Gastrocnemius medialis (tissue), 4 donors: ENCODE data around the gene OR10H5.
"Not testable (repeated sequence)": the region's sequence is repeated elsewhere in the genome, so short reads cannot be mapped to it uniquely, and the experiment has no call there.

Experiments
- POLR2A ChIP-seq, 2 donors: fragments of 450-650 bp; IDR thresholded peaks; one replicate each; pipeline ENCODE4 v1.6.1; 2017; ENCODE audit warnings: antibody characterized with exemption in 2 of 2, mild to moderate bottlenecking in 2 of 2, moderate library complexity in 2 of 2
- TF ChIP-seq, protein P1 (sequence below), 5 experiments: fragments of 450-650 bp in 3 of 5; fragments of 200-600 bp in 2 of 5; sonication (generic) in 2 of 5; IDR thresholded peaks in 4 of 5; conservative IDR thresholded peaks in 1 of 5; 1 replicate in 4 of 5; 2 replicates in 1 of 5; pipeline ENCODE4 v1.5.1; 2016 to 2019; ENCODE audit warnings: antibody characterized with exemption in 5 of 5, mild to moderate bottlenecking in 3 of 5, moderate library complexity in 3 of 5

DNA sequence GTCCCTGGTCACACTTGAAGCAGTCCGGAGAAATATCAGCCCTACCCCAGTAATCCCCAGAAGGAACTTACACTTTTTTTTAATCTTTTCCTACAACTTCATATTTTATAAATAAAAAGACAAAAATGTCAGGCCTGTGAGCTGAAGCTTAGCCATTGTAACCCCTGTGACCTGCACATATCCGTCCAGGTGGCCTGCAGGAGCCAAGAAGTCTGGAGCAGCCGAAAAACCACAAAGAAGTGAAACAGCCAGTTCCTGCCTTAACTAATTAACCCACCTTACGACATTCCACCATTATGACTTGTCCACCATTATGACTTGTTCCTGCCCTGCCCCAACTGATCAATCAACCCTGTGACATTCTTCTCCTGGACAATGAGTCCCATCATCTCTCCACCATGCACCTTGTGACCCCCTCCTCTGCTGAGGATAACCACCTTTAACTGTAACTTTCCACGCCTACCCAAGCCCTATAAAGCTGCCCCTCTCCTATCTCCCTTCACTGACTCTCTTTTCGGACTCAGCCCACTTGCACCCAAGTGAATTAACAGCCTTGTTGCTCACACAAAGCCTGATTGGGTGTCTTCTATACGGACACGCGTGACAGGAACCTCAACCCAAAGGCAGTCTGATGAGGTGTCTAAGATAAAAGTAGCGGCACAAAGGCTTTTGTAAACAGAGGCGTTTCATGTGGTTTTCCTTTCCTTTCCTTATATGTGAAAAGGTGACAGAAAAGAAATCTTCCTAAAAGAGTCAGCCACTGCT is 48.3 kb downstream of the OR10H5 start:
- TF ChIP-seq POLR2A (IDR thresholded peaks at IDR 0.05) = not testable (repeated sequence)
- TF ChIP-seq, protein P1, sequence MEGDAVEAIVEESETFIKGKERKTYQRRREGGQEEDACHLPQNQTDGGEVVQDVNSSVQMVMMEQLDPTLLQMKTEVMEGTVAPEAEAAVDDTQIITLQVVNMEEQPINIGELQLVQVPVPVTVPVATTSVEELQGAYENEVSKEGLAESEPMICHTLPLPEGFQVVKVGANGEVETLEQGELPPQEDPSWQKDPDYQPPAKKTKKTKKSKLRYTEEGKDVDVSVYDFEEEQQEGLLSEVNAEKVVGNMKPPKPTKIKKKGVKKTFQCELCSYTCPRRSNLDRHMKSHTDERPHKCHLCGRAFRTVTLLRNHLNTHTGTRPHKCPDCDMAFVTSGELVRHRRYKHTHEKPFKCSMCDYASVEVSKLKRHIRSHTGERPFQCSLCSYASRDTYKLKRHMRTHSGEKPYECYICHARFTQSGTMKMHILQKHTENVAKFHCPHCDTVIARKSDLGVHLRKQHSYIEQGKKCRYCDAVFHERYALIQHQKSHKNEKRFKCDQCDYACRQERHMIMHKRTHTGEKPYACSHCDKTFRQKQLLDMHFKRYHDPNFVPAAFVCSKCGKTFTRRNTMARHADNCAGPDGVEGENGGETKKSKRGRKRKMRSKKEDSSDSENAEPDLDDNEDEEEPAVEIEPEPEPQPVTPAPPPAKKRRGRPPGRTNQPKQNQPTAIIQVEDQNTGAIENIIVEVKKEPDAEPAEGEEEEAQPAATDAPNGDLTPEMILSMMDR (IDR thresholded peaks at IDR 0.05 in 4 of 5, conservative IDR thresholded peaks at IDR 0.05 in 1 of 5) = not testable (repeated sequence)
